A549 (cell line): Measurements from ENCODE around the gene PDE6C. TPM values are rescaled to one million over a fixed set of nuclear protein-coding genes. Genes with fewer than 3 reads are reported as not detected.

Source experiments
- ATAC-seq, 2 experiments: fragments of 200-7000 bp in 1 of 2; fragments of >200 bp in 1 of 2; cut with Nextera tagmentation in 1 of 2; cut with Tn5 transposase in 1 of 2; 3 replicates each; pipeline versions ENCODE4 v1.8.0 to v1.9.1; 2018 to 2020; ENCODE audit warnings: mild to moderate bottlenecking in 1 of 2, moderate library complexity in 1 of 2
- CTCF ChIA-PET: fragments of 300-600 bp; sonication (Branson Sonifier 250); formaldehyde crosslinking; extraction: SDS; loops from one replicate; lab custom pipeline; 2021; ENCODE audit warnings: antibody characterized with exemption, inconsistent platforms; lab: Yijun Ruan, JAX
- POLR2A ChIA-PET: fragments of 350-600 bp; formaldehyde crosslinking; extraction: SDS; loops from one replicate; lab custom pipeline; 2021; ENCODE audit warnings: antibody characterized with exemption, inconsistent platforms; lab: Yijun Ruan, JAX
- DNase-seq, 2 experiments: peaks; one replicate each; pipeline versions ENCODE4 v3.0.0 to v3.0.0-alpha.2; 2011 to 2016; ENCODE audit warnings: low read depth in 1 of 2, low spot score in 1 of 2
- FAIRE-seq: peaks from 2 replicates; lab custom pipeline; 2011; peaks lifted over from hg19 to GRCh38; lab: Jason Lieb, UNC
- H3K27ac ChIP-seq, 2 experiments: fragments of >200 bp; sonication (Bioruptor Twin); formaldehyde crosslinking; 3 replicates each; pipeline ENCODE4 v1.5.1; 2016 to 2017
- H3K4me1 ChIP-seq: fragments of >200 bp; sonication (Bioruptor Twin); formaldehyde crosslinking; 3 replicates; pipeline ENCODE4 v1.6.1; 2016
- H3K4me2 ChIP-seq: fragments of >200 bp; sonication (Bioruptor Twin); formaldehyde crosslinking; 3 replicates; pipeline ENCODE4 v1.6.1; 2016
- H3K4me3 ChIP-seq: fragments of >200 bp; sonication (Bioruptor Twin); formaldehyde crosslinking; 3 replicates; pipeline ENCODE4 v1.5.1; 2016
- H3K9me3 ChIP-seq: fragments of >200 bp; sonication (Bioruptor Twin); formaldehyde crosslinking; 3 replicates; pipeline ENCODE4 v1.6.1; 2016
- BHLHE40 ChIP-seq: IDR thresholded peaks from 2 replicates; pipeline ENCODE4 v1.6.1; 2012; ENCODE audit warnings: low read depth, low read length, inconsistent platforms
- CBX8 ChIP-seq: fragments of 200-600 bp; sonication (generic); IDR thresholded peaks from 2 replicates; pipeline ENCODE4 v1.6.1; 2016
- CHD2 ChIP-seq: fragments of 150-350 bp; IDR thresholded peaks from 2 replicates; pipeline ENCODE4 v1.6.1; 2014; ENCODE audit warnings: low read length; ENCODE audit not compliant: partially characterized antibody
- CHD4 ChIP-seq: fragments of 200-600 bp; sonication (generic); IDR thresholded peaks from 2 replicates; pipeline ENCODE4 v1.6.1; 2016; ENCODE audit warnings: antibody characterized with exemption, mild to moderate bottlenecking, borderline replicate concordance
- EHF ChIP-seq: fragments of 250-450 bp; sonication (Bioruptor Pico); IDR thresholded peaks from 2 replicates; pipeline ENCODE4 v1.5.0; 2020; ENCODE audit warnings: mild to moderate bottlenecking
- EHMT2 ChIP-seq: fragments of 200-600 bp; sonication (generic); IDR thresholded peaks from 2 replicates; pipeline ENCODE4 v1.6.1; 2016; ENCODE audit warnings: antibody characterized with exemption, low read depth, mild to moderate bottlenecking, moderate library complexity
- EP300 ChIP-seq, 2 experiments: fragments of >200 bp; sonication (Bioruptor Twin); formaldehyde crosslinking; IDR thresholded peaks; 2 replicates in 1 of 2; 3 replicates in 1 of 2; pipeline ENCODE4 v1.6.1; 2016 to 2017
- HDAC2 ChIP-seq: fragments of 200-600 bp; sonication (generic); IDR thresholded peaks from 2 replicates; pipeline ENCODE4 v1.6.1; 2016
- PHF8 ChIP-seq: fragments of 200-600 bp; sonication (generic); IDR thresholded peaks from 2 replicates; pipeline ENCODE4 v1.6.1; 2016; ENCODE audit warnings: low read depth, mild to moderate bottlenecking, antibody characterized with exemption, moderate library complexity, borderline replicate concordance
- POLR2AphosphoS2 ChIP-seq: conservative IDR thresholded peaks from 2 replicates; pipeline ENCODE4 v1.6.1; 2012; ENCODE audit warnings: low read length, improper control_type of control experiment, inconsistent platforms
- RNF2 ChIP-seq: fragments of 200-600 bp; sonication (generic); IDR thresholded peaks from 2 replicates; pipeline ENCODE4 v1.6.1; 2016; ENCODE audit warnings: low read depth, mild to moderate bottlenecking, antibody characterized with exemption, moderate library complexity, borderline replicate concordance
- SMC3 ChIP-seq: fragments of >200 bp; sonication (Bioruptor Twin); formaldehyde crosslinking; IDR thresholded peaks from 3 replicates; pipeline ENCODE4 v1.6.1; 2018; ENCODE audit warnings: inconsistent platforms
- SREBF2 ChIP-seq: fragments of 450-650 bp; IDR thresholded peaks from 2 replicates; pipeline ENCODE4 v1.6.1; 2014; ENCODE audit warnings: mild to moderate bottlenecking, moderate library complexity
- ZFP36 ChIP-seq: fragments of 450-650 bp; IDR thresholded peaks from 2 replicates; pipeline ENCODE4 v1.6.1; 2014; ENCODE audit warnings: borderline replicate concordance; ENCODE audit not compliant: partially characterized antibody
- ZNF302 ChIP-seq: fragments of 250-450 bp; sonication (Bioruptor Pico); IDR thresholded peaks from 2 replicates; pipeline ENCODE4 v1.9.0; 2021; ENCODE audit warnings: inconsistent platforms, mild to moderate bottlenecking, moderate library complexity
- ZSCAN20 ChIP-seq: fragments of 250-450 bp; sonication (Bioruptor Pico); IDR thresholded peaks from 2 replicates; pipeline ENCODE4 v1.8.0; 2022; ENCODE audit warnings: mild to moderate bottlenecking, moderate library complexity
- WGBS: methylation state at CpG from one replicate; pipeline ENCODE4 v1.1.6; 2017; ENCODE audit errors: missing lambda C conversion rate; 5-methylcytosine and 5-hydroxymethylcytosine counted together
- polyA plus RNA-seq, 4 experiments: library from polyadenylated mRNA; depleted of rRNA in 3 of 4; stranded (reverse); fragments of >200 nt; fragmentation: RNase III in 1 of 4; extraction: RNeasy Plus Mini Kit Qiagen cat#74134 plus additional on column Dnase treatment in 1 of 4; gene quantifications; 2 replicates in 3 of 4; 3 replicates in 1 of 4; pipeline ENCODE4 v1.2.3, GENCODE V29; 2011 to 2017
- TF ChIP-seq, protein P1 (sequence below): fragments of >200 bp; sonication (Bioruptor Twin); formaldehyde crosslinking; IDR thresholded peaks from 2 replicates; pipeline ENCODE4 v1.6.1; 2016
- TF ChIP-seq, protein P2 (sequence below): fragments of >200 bp; sonication (Bioruptor Twin); formaldehyde crosslinking; IDR thresholded peaks from 3 replicates; pipeline ENCODE4 v1.6.1; 2016
- TF ChIP-seq, protein P3 (sequence below): IDR thresholded peaks from 2 replicates; pipeline ENCODE4 v1.6.1; 2012; ENCODE audit warnings: low read depth, borderline replicate concordance
- TF ChIP-seq, protein P4 (sequence below): fragments of 200-600 bp; sonication (generic); IDR thresholded peaks from 2 replicates; pipeline ENCODE4 v1.6.1; 2016; ENCODE audit warnings: antibody characterized with exemption, mild to moderate bottlenecking, moderate library complexity
- TF ChIP-seq, protein P5 (sequence below): IDR thresholded peaks from 2 replicates; pipeline ENCODE4 v1.6.1; 2012

Gene PDE6C
- polyA plus RNA-seq, 2 of the 4 experiments (the other 2 are of a cell fraction) = not detected

DNA sequence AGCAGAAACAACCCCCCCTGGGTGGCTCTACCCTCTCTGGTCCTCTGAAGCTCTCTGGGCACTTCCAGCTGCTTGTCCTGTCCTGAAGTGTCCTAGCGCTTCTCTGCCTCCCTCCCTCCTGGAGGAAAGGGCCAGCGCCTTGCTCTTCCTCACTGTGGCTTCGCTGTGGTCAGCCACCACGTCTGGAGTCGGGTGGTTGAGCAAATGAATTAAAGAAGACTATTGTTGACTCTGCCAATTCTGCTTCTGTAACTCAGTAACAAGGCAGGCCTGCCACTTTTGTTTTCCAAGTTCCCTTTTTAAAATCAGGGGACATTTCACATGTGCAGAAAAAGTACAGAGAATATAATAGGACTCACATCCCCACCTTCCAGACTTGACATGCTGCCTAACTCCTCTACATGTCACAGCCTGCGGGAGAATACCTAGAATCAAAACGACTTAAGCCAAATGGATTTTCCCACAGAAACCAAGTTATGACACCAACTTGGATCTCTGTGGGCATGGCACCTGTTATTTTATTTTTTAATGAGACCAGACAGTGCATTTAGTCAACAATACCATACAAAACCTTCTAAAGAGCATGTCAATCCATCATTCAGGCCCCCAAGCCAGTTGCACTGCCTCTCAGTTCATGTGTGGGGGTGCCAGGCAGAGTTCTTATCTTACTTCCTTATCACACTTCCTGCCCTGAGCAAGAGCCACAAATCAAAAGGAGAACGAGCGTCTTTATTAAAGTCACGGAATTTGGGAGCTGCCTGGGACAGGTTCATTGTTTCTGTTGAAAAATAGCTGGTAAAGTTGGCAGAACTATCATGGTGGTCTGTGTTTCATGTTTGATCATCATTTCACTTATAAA is 39.1 kb upstream of the PDE6C start:
- FAIRE-seq (no peak), ATAC-seq (no peak)
- 64% methylated on average over 10 of the region's 10 CpGs for WGBS

DNA sequence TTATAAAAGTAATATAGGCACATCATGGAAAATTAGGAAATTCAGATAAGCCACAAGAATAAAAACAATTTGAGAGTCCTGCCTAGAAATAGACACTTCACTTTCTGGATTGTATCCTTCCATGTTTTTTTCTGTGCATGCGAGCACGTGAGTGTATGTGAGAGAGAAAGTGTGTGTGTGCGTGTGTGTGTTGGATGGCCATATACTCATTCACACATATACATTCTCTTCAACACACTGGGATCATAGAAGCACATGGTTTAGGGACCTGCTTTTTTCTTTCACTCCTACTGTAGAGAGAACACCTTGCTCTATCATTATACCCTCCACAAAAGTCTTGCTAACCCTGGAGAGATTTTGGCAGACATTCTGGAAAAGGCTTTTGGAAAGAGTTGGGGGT is 38.4 kb upstream of the PDE6C start:
- POLR2A ChIA-PET = no interaction called here
- FAIRE-seq (no peak), DNase-seq (no peak)
- no peak overlapping the region for H3K4me3 ChIP-seq
- 93% methylated on average over 3 of the region's 3 CpGs for WGBS
- no peak overlapping the region for H3K4me2 ChIP-seq
- CTCF ChIA-PET = no interaction called here
- no peak overlapping the region for H3K27ac ChIP-seq
- TF ChIP-seq EHF = no peak
- TF ChIP-seq BHLHE40 = no peak
- TF ChIP-seq, protein P1, sequence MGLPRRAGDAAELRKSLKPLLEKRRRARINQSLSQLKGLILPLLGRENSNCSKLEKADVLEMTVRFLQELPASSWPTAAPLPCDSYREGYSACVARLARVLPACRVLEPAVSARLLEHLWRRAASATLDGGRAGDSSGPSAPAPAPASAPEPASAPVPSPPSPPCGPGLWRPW = no peak
- TF ChIP-seq CHD4 = no peak
- TF ChIP-seq PHF8 = no peak
- TF ChIP-seq, protein P2, sequence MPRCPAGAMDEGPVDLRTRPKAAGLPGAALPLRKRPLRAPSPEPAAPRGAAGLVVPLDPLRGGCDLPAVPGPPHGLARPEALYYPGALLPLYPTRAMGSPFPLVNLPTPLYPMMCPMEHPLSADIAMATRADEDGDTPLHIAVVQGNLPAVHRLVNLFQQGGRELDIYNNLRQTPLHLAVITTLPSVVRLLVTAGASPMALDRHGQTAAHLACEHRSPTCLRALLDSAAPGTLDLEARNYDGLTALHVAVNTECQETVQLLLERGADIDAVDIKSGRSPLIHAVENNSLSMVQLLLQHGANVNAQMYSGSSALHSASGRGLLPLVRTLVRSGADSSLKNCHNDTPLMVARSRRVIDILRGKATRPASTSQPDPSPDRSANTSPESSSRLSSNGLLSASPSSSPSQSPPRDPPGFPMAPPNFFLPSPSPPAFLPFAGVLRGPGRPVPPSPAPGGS = no peak
- TF ChIP-seq HDAC2 = no peak
- no peak for TF ChIP-seq ZNF302 (CRISPR knock-in tag)
- TF ChIP-seq EHMT2 = no peak
- TF ChIP-seq CHD2 = no peak
- TF ChIP-seq RNF2 = no peak
- TF ChIP-seq, protein P3, sequence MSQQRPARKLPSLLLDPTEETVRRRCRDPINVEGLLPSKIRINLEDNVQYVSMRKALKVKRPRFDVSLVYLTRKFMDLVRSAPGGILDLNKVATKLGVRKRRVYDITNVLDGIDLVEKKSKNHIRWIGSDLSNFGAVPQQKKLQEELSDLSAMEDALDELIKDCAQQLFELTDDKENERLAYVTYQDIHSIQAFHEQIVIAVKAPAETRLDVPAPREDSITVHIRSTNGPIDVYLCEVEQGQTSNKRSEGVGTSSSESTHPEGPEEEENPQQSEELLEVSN = no peak
- TF ChIP-seq ZSCAN20 (CRISPR knock-in tag) = no peak
- TF ChIP-seq SMC3 = no peak
- TF ChIP-seq POLR2AphosphoS2 = no peak
- no peak for TF ChIP-seq EP300 (IDR thresholded peaks at IDR 0.05)
- TF ChIP-seq, all 56 proteins: peak for 0
- peaks cover 17% of the 10 kb centered on the region for H3K4me1 ChIP-seq
- H3K9me3 ChIP-seq = no peaks in the 10 kb centered on the region
- ATAC-seq = no peak

More for the DNA sequence above, 39.1 kb upstream of the PDE6C start:
- peaks cover 11% of the 10 kb centered on the region for H3K4me1 ChIP-seq
- no peak for DNase-seq
- ChIA-PET CTCF (interaction anchor here (0.7 to 1.1 kb wide), 2 partner anchors 18 to 107 kb away, joined by 3 read pairs; no protein-coding TSS in a partner anchor), POLR2A (no interaction called here)
- TF ChIP-seq CBX8 = no peak
- TF ChIP-seq, protein P4, sequence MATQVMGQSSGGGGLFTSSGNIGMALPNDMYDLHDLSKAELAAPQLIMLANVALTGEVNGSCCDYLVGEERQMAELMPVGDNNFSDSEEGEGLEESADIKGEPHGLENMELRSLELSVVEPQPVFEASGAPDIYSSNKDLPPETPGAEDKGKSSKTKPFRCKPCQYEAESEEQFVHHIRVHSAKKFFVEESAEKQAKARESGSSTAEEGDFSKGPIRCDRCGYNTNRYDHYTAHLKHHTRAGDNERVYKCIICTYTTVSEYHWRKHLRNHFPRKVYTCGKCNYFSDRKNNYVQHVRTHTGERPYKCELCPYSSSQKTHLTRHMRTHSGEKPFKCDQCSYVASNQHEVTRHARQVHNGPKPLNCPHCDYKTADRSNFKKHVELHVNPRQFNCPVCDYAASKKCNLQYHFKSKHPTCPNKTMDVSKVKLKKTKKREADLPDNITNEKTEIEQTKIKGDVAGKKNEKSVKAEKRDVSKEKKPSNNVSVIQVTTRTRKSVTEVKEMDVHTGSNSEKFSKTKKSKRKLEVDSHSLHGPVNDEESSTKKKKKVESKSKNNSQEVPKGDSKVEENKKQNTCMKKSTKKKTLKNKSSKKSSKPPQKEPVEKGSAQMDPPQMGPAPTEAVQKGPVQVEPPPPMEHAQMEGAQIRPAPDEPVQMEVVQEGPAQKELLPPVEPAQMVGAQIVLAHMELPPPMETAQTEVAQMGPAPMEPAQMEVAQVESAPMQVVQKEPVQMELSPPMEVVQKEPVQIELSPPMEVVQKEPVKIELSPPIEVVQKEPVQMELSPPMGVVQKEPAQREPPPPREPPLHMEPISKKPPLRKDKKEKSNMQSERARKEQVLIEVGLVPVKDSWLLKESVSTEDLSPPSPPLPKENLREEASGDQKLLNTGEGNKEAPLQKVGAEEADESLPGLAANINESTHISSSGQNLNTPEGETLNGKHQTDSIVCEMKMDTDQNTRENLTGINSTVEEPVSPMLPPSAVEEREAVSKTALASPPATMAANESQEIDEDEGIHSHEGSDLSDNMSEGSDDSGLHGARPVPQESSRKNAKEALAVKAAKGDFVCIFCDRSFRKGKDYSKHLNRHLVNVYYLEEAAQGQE = no peak
- TF ChIP-seq, protein P5, sequence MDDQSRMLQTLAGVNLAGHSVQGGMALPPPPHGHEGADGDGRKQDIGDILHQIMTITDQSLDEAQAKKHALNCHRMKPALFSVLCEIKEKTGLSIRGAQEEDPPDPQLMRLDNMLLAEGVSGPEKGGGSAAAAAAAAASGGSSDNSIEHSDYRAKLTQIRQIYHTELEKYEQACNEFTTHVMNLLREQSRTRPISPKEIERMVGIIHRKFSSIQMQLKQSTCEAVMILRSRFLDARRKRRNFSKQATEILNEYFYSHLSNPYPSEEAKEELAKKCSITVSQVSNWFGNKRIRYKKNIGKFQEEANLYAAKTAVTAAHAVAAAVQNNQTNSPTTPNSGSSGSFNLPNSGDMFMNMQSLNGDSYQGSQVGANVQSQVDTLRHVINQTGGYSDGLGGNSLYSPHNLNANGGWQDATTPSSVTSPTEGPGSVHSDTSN = no peak
- TF ChIP-seq SREBF2 = no peak
- no peak for TF ChIP-seq ZFP36
- TF ChIP-seq, all 56 proteins: peak for 0
- Histone ChIP-seq H3K27ac (no peak overlapping the region), H3K9me3 (no peaks in the 10 kb centered on the region), H3K4me3 (no peak overlapping the region), H3K4me2 (no peak overlapping the region)
